Cardiac fibroblast (primary cell): ENCODE results near the gene LRRC59.

Experiments used
- DNase-seq, 2 donors: peaks; one replicate each; pipeline versions ENCODE4 v3.0.0 to v3.0.0-alpha.2; 2010; ENCODE audit warnings: low read depth in 2 of 2
- H3K4me3 ChIP-seq, 2 donors: replicated peaks in 1 of 2; 1 replicate in 1 of 2; 2 replicates in 1 of 2; pipeline ENCODE4 v1.5.1; 2011; ENCODE audit warnings: low read depth in 2 of 2, low read length in 2 of 2, mild to moderate bottlenecking in 2 of 2, moderate library complexity in 1 of 2
- TF ChIP-seq, protein P1 (sequence below): IDR thresholded peaks from one replicate; pipeline ENCODE4 v1.5.1; 2011; ENCODE audit warnings: low read depth, mild to moderate bottlenecking, low read length, inconsistent platforms

Gene LRRC59

DNA sequence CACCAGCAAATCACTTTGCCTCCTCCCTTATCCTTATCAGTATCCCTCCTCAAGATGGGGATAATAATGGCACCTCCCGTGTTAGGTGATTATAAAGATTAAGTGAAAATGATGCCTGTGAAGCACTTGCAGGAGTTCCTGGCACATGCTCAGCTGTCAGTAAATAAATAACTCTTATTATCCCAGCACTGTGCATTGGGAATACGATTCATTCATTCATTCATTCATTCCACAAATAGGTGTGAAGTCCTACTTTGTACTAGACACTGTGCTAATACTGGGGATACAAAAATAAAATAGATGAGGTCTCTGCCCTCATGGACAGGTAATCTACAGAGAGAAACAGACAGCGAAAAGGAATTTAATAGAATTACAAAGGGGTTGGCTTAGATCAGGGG, 49.4 kb downstream of the LRRC59 start:
- DNase-seq, result no peak
- TF ChIP-seq, protein P1, sequence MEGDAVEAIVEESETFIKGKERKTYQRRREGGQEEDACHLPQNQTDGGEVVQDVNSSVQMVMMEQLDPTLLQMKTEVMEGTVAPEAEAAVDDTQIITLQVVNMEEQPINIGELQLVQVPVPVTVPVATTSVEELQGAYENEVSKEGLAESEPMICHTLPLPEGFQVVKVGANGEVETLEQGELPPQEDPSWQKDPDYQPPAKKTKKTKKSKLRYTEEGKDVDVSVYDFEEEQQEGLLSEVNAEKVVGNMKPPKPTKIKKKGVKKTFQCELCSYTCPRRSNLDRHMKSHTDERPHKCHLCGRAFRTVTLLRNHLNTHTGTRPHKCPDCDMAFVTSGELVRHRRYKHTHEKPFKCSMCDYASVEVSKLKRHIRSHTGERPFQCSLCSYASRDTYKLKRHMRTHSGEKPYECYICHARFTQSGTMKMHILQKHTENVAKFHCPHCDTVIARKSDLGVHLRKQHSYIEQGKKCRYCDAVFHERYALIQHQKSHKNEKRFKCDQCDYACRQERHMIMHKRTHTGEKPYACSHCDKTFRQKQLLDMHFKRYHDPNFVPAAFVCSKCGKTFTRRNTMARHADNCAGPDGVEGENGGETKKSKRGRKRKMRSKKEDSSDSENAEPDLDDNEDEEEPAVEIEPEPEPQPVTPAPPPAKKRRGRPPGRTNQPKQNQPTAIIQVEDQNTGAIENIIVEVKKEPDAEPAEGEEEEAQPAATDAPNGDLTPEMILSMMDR, result no peak
- H3K4me3 ChIP-seq, result peak overlapping the region in 1 of 2 donors; percentile 71

DNA sequence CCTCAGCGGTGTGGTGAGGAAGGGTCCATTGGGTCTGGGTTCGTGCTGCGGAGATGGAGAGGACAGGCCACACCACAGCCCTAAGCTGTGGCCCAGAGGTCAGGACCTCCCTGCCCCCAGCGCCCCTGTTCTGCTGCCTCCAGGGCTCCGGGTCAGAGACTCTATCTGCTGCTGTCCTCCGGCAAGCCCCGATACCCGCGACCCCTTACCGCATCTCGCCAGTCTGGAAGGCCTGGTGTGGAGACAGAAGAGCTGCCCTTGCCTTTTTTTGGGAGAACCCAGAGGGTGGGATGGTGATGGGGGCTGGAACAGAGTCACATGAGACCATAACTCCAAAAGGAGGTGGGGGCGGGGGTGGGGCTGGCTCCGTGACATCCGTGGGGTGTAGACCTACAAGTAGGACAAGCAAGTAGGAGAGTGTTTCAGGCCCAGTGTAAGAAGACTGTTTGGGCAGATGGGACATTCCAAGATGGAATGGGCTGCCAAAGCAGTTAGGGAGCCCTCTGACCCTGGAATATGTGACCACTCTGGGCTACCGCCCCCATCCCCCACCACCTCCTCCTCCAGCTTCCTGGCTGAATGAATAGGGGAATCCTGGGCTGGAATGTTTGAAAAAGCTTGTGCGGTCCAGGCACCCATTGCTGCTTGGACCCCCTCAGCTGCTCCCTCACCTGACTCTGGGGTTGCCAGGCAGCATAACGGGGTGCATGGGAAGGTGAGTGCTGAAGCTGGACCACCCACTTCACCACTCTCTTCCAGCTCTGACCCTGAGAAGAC, 50.0 kb downstream of the LRRC59 start:
- TF ChIP-seq, protein P1, result no peak
- DNase-seq, result no peak
- peak overlapping the region; percentile 71 to 90 for H3K4me3 ChIP-seq

DNA sequence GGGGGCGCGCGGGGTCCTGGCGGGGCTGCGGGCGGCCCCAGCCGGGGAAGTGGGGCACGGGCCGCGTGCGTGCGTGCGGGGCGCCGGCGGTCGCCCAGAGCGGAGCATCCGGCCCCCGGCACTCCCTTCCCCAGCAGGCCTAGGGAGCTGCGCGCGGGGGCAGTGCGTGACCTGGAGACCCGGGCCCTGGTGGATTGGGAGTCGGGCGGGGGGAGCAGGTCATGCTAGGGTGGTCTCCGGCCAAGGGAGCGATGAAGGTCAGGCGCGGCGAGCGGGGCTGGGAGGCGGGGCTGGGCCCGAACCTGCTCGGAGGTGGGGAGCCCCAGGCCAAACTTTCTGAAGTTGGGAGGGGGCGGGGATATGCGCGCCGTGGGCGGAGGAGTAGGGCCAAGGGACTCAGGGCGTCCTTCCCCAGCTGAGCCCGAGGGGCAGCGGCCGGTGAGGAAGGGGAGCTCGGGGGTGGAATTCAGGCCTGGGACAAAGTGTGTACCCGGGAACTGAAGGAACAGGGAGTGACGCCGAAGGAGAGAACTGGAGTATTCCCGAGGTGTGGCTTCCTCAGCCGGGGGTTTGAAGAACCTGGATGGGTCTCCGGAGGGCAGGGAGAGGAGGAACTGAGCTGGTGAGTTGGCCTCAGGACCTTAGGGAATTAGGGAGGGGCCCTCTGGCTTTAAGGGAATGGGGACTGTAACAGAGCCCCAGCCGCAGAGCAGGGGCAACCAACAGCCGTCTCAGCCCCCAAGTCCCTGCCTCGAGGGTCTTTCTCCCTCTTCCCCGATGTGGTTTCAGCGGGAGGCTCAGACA, 50.8 kb downstream of the LRRC59 start:
- DNase-seq, result no peak
- peak overlapping the region; percentile 71 to 90 for H3K4me3 ChIP-seq
- TF ChIP-seq, protein P1, result no peak

DNA sequence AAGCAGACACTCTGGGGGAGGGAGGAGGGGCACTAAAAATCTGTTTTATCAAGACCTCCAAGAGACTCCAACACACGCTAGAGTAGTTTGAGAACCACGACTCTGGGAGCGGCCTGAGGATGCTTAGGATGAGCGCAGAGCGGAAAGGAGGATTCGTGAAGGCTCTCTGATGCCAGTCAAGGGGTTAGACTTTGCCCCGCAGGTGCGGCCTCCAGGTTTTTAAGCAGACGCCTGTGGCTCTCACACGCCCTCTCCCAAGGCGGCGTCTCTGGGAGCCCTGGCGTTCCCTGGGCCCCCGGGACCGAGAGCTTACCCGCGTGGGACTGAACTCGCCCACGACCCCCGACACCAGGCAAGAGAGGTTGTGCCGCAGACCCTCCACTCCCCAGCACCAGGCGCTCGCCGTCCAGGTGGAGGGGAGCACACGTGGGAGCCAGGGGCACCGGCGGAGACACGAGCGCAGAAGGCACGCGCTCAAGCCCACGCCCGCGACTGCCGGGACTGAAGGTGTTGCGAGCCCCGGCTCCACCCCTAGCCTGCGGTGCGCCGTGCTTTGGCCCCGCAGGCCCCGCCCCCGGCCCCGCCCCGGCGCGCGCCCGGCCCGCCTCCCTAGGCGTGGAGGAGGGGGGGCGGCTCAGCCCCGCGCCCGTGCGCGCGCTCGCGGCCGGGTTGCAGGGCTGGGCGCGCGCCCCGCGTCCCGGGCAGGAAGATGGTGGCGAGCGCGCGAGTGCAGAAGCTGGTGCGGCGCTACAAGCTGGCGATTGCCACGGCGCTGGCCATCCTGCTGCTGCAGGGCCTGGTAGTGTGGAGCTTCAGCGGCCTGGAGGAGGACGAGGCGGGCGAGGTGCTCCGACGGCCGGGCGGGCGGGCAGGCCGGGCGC, 51.7 kb downstream of the LRRC59 start, which contains the start of gene XYLT2:
TSS of gene XYLT2 (plus strand) at position 695 of the 881 bp plus-strand sequence. CDS start at position 710, 15 bp downstream.
- H3K4me3 ChIP-seq, result peak within 1 kb of the TSS; percentile 71 to 90
- peak; percentile 73 to 84 for DNase-seq
- TF ChIP-seq, protein P1, result no peak

DNA sequence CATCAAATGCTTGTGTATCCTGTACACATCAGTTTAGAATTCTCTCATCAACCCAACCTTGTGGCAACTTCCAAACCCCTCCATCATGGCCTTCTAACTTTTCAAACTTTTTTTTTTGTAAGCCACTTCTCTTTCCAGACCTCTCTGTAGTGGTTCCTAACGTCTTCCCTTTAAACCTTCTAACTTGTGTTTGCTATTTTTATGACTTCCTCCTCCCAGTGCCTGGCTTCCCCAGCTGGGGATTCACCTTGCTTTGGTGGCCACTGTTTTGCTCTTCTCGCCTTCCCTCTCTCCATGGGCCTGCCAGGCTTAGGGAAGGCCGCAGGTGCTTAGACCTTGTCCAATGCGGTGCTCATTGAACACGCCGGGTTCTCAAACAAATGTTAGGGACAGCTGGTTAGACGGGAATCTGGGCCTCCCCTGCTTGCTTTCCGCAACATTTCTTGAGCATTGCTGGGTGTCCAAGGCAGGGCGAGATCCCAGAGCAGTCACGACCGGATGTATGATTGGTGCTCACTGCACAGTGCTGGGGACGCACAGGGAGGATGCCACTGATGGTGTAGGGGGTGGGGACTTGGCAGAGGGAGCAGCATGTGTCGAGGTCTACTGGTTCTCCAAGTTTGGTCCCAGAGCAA, 52.5 kb downstream of the LRRC59 start:
- no peak overlapping the region for H3K4me3 ChIP-seq
- DNase-seq, result no peak
- TF ChIP-seq, protein P1, result no peak

DNA sequence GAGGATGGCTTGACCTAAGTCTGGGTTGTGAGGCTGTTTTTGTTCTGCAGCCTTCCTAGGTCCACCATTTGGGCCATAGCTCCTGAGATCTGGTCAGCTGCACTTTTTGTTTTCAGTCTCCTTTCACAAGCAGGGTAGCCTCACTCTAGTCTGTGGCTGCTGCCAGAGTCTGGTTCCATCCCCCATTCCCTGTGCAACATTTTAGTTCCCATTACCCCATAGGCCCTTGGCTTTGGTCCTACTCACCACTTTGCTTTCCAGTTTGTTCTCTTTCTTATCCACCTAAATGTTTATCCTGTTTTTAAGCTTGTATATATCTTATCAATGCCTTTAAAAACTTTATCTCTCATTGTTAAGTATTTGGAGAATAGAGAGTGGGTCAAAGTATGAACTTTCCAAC, 57.9 kb downstream of the LRRC59 start:
- H3K4me3 ChIP-seq, result no peak overlapping the region
- peak in 1 of 2 donors; percentile 40 for DNase-seq
- TF ChIP-seq, protein P1, result no peak
